ENCODE results near the gene POMT1.
"Not testable (repeated sequence)": the region's sequence is repeated elsewhere in the genome, so short reads cannot be mapped to it uniquely, and the experiment has no call there.

The POMT1 gene

DNA sequence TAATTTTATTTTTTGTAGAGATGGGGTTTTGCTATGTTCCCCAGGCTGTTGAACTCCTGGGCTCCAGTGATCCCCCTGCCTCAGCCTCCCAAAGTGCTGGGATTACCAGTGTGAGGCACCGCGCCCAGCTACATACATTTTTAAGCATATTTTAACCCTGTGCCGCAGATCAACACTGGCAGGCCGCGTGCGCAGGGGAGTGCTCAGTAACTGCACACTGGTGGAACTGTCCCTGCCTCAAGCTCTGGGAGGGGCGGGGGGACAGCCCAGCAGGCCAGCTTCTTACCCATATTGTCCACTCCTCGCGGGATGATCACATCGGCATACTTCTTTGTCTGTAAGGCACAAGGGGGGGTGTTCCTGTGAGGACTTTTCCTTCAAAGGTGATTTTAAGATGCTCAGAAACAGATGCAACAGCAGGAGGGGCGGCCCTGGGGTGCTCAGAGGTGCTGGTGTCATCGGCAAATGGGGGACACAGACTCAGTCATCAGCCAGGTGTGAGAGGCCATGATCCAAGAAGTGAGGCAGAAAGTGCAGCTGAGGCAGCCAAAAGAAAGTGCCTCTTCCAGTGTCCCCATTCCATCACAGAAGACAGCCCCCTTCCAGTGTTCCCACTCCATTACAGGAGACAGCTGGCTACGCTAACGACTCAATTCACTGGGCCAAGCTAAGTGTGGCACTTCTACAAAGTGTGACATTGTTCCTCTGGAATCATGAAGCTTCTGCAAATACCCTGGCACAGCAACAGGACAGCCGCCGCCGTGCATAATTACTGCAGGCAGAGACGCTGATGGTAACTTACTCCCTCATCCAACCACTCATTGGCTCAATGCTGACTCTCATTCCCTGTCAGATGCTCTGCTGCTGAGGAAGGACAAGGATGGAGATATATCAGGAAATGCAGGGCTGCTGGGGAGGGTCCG, 23.2 kb downstream of the POMT1 start:
- DNase-seq, result no peak

GRCh38 chr9:131528186-131528585, 25.5 kb downstream of the POMT1 start:
- no peak for DNase-seq

- DNase-seq, result no peak
Measured at GRCh38 chr9:131528886-131529505, 26.3 kb downstream of the POMT1 start.

GRCh38 chr9:131529597-131530545, 27.2 kb downstream of the POMT1 start:
- no peak for DNase-seq

DNA sequence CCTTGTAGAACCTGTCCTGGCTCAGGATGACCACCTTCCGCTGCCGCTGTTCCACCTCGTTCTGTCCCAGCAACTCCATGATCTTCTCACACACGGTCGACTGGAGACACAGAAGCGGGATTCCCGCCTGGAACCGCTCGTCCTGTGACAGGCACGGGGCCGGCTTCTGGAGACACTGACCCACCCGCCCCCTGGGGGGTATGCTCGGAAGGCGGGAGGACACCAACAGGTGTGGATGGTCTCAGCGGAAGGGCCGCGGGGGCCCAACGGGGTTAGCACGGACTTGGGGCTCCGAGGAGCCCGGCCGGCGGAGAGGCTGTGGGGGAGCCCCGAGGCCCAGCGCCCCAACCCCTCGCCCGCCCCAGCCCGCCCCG, 27.8 kb downstream of the POMT1 start:
- peak; percentile 32 for DNase-seq

GRCh38 chr9:131530920-131531832, 28.5 kb downstream of the POMT1 start, which contains the start of gene UCK1:
UCK1 (minus strand) TSS chr9:131531263; CDS start chr9:131531174, 89 bp downstream.
- peak; percentile 84 for DNase-seq

DNA sequence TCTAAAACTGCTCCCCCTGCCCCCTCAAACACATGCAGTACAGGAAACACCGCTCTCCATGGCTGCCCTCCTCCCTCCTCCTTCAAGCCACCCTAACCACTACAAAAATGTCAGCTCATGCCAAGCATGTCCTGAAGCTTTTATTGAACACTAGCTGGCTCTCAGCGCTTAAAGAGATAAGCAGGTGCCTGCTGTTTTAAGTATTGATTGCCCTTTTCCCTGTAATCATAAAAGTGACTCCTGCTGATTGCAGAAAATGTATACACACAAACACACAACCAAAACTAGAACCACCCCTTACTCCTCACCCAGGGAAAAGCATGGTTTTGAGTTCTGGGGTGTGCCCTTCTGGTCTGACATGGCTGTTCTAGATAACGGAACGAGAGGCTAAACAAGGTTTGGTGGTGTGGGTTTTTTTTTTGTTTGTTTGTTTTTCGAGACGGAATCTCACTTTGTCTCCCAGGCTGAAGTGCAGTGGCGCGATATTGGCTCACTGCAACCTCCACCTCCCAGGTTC, 32.1 kb downstream of the POMT1 start:
- DNase-seq, result no peak

DNA sequence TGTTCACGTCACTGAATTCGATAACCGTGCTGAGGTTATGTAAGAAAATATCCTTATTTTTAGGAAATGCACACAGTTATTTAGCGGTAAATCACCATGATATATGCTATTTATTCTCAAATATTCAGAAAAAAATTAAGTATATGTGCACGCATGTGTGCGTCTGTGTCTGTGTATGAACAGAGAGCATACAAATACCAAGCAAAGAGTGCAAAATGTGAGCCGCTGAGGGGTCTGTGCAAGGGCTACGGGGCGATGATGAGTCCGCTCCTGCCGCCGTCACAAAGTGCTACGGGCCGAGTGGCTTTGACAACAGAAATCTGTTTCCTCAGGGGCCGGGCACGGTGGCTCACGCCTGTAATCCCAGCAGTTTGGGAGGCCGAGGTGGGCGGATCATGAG, 35.2 kb downstream of the POMT1 start:
- DNase-seq, result no peak

- no peak for DNase-seq
Measured at GRCh38 chr9:131539223-131539923, 36.7 kb downstream of the POMT1 start.

GRCh38 chr9:131543141-131543540, 40.4 kb downstream of the POMT1 start:
- DNase-seq, result no peak

DNA sequence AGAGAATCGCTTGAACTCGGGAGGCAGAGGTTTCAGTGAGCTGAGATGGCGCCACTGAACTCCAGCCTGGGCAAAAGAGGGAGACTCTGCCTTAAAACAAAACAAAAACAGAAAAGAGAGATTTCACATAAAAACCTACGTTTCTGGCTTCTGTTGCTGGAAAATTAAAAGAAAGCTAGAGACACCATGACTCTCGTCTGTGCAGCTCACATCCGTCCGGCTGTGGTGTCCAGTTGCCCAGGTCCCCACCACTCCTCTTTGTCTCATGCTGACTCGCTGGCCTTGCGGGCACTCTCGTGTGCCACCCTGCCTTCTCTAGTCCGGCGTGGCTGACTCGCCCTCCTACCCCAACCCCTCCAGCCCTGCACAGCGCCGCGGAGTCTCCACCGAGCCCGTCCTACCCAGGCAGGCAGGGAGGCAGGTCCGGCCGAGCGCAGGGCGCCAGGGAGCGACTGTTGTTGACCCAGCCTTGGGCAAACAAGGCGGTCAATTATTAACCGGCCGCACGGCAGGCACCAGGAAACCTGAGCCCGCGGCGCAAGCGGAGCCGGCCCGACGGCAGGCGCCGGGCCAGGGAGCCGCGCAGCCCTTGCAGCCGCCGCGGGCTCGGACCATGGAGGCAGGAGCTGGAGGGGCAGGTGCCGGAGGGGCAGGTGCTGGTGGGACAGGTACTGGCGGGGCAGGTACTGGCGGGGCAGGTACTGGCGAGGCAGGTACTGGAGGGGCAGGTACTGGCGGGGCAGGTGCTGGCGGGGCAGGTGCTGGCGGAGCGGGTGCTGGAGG, 42.5 kb downstream of the POMT1 start, which contains the start of gene PRRT1B:
PRRT1B (plus strand) TSS at position 521 of the 783 bp plus-strand sequence; CDS start at position 614, 93 bp downstream.
- no peak for DNase-seq

DNA sequence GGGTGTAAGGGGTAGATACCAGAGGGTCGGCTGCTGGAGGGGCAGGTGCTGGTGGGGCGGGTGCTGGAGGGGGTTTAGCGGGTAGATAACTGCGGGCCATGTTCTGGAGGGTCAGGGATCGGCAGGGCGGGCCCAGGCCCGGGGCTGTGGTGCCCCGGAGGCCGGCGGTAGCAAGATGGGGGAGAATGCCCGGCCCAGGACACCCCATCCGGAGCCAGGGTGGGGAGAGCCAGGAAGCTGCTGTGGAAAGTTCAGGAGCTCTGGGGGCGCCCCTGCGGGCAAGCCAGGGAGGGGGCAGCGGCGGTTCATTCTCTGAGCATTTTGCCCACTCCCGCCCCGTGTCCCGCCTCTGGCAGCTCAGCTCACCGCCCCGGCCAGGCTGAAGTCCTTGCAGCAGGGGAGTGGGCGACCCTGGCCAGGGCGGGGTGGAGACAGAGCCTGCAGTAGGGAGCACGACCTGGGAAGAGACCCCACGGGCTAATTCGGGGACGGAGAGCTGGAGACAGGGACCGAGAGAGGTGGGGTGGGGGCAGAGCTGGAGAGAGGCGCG, 43.1 kb downstream of the POMT1 start:
- DNase-seq, result no peak

- DNase-seq, result peak; percentile 45
Measured at GRCh38 chr9:131546336-131547084, 43.8 kb downstream of the POMT1 start.

DNA sequence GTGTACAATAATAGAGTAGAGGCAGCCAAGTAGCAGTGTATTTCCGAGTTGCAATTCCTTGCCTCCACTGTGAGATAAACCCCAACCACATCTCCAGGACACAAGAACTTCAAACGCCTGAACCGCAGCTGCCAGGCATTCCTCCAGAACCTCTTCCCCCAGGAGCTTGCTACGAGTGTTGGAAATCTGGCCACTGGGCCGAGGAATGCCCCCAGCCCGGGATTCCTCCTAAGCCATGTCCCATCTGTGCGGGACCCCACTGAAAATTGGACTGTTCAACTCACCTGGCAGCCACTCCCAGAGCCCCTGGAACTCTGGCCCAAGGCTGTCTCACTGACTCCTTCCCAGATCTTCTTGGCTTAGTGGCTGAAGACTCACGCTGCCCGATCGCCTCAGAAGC, 46.5 kb downstream of the POMT1 start:
- not testable (repeated sequence) for DNase-seq

DNA sequence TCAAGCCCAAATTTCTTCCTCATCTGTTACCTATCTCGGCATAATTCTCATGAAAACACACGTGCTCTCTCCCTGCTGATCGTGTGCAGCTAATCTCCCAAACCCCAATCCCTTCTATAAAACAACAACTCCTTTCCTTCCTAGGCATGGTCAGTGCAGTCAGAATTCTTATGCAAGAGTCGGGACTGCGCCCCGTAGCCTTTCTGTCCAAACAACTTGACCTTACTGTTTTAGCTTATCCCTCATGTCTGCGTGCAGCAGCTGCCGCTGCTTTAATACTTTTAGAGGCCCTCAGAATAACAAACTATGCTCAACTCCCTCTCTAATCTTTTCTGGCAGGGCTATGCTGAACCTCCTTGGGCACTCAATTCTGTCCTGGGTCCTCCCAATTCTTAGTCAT, 47.7 kb downstream of the POMT1 start:
- DNase-seq, result not testable (repeated sequence)

GRCh38 chr9:131552030-131552429, 49.3 kb downstream of the POMT1 start:
- DNase-seq, result no peak

- DNase-seq, result no peak
Measured at GRCh38 chr9:131554087-131554842, 51.5 kb downstream of the POMT1 start.

- DNase-seq, result no peak
Measured at GRCh38 chr9:131554843-131555351, 52.2 kb downstream of the POMT1 start.
